SK-N-SH treated with all-trans-retinoic acid at 6 μM for 48 hours (cell line): Measurements from ENCODE around the gene C3orf18.

Experiments
- BACH2 ChIP-seq: fragments of 250-450 bp; sonication (Bioruptor Pico); IDR thresholded peaks from 2 replicates; pipeline ENCODE4 v1.9.0; 2021; ENCODE audit warnings: mild to moderate bottlenecking, borderline replicate concordance
- CSDC2 ChIP-seq: fragments of 250-450 bp; sonication (Bioruptor Pico); IDR thresholded peaks from 2 replicates; pipeline ENCODE4 v1.5.0; 2020; ENCODE audit warnings: mild to moderate bottlenecking, moderate library complexity
- GLIS3 ChIP-seq: fragments of 250-450 bp; sonication (Bioruptor Pico); IDR thresholded peaks from 2 replicates; pipeline ENCODE4 v1.5.0; 2020; ENCODE audit warnings: mild to moderate bottlenecking, moderate library complexity
- OSR1 ChIP-seq: fragments of 250-450 bp; sonication (Bioruptor Pico); IDR thresholded peaks from 2 replicates; pipeline ENCODE4 v1.8.0; 2022; ENCODE audit warnings: moderate library complexity, mild to moderate bottlenecking, inconsistent platforms
- PPARA ChIP-seq: fragments of 250-450 bp; sonication (Bioruptor Pico); IDR thresholded peaks from 2 replicates; pipeline ENCODE4 v1.5.0; 2020; ENCODE audit warnings: mild to moderate bottlenecking, borderline replicate concordance
- TCF4 ChIP-seq: fragments of 250-450 bp; sonication (Bioruptor Pico); IDR thresholded peaks from 2 replicates; pipeline ENCODE4 v1.8.0; 2021; ENCODE audit warnings: mild to moderate bottlenecking, moderate library complexity, borderline replicate concordance
- ZC3H10 ChIP-seq: fragments of 250-450 bp; sonication (Bioruptor Pico); IDR thresholded peaks from 2 replicates; pipeline ENCODE4 v1.5.1; 2021; ENCODE audit warnings: mild to moderate bottlenecking, moderate library complexity
- ZFP3 ChIP-seq: fragments of 250-450 bp; sonication (Bioruptor Pico); IDR thresholded peaks from 2 replicates; pipeline ENCODE4 v1.5.0; 2020; ENCODE audit warnings: mild to moderate bottlenecking, moderate library complexity
- ZNF70 ChIP-seq: fragments of 450-650 bp; formaldehyde crosslinking; IDR thresholded peaks from 2 replicates; pipeline ENCODE4 v1.5.0; 2020; ENCODE audit warnings: mild to moderate bottlenecking, moderate library complexity
- ZNF8 ChIP-seq: fragments of 450-650 bp; formaldehyde crosslinking; IDR thresholded peaks from 2 replicates; pipeline ENCODE4 v1.5.0; 2020; ENCODE audit warnings: mild to moderate bottlenecking, moderate library complexity
- TF ChIP-seq, protein P1 (sequence below): fragments of 250-450 bp; sonication (Bioruptor Pico); IDR thresholded peaks from 2 replicates; pipeline ENCODE4 v1.8.0; 2020; ENCODE audit warnings: mild to moderate bottlenecking, moderate library complexity, borderline replicate concordance
- TF ChIP-seq, protein P2 (sequence below): fragments of 250-450 bp; sonication (Bioruptor Pico); IDR thresholded peaks from 2 replicates; pipeline ENCODE4 v1.5.1; 2021; ENCODE audit warnings: mild to moderate bottlenecking, moderate library complexity

DNA sequence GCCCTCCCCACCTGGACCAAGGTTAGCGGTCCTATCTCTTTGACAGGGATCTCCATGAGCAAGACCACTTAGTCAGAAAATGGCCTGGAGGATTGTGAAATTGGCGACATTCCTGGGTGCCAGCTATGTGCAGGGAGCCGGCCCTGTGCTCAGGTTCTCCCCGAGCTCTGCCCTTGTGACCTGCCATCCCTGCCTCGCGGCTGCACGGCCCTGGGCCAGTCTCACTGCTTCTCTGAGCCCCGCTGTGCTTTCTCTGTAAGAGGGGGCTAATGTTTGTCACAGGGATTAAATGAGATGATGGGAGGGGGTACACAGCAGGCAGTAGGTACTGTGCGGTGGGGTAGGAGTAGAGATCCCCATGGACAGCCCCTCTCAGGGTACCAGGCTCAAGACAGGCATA lies 14.9 kb downstream of the C3orf18 start:
- TF ChIP-seq BACH2 (CRISPR knock-in tag) (no peak), PPARA (CRISPR knock-in tag) (no peak), ZNF8 (CRISPR knock-in tag) (no peak), GLIS3 (CRISPR knock-in tag) (no peak), ZNF70 (CRISPR knock-in tag) (no peak), ZFP3 (CRISPR knock-in tag) (no peak), TCF4 (CRISPR knock-in tag) (no peak), ZC3H10 (CRISPR knock-in tag) (no peak), CSDC2 (CRISPR knock-in tag) (no peak), OSR1 (CRISPR knock-in tag) (no peak)
- TF ChIP-seq, protein P1, sequence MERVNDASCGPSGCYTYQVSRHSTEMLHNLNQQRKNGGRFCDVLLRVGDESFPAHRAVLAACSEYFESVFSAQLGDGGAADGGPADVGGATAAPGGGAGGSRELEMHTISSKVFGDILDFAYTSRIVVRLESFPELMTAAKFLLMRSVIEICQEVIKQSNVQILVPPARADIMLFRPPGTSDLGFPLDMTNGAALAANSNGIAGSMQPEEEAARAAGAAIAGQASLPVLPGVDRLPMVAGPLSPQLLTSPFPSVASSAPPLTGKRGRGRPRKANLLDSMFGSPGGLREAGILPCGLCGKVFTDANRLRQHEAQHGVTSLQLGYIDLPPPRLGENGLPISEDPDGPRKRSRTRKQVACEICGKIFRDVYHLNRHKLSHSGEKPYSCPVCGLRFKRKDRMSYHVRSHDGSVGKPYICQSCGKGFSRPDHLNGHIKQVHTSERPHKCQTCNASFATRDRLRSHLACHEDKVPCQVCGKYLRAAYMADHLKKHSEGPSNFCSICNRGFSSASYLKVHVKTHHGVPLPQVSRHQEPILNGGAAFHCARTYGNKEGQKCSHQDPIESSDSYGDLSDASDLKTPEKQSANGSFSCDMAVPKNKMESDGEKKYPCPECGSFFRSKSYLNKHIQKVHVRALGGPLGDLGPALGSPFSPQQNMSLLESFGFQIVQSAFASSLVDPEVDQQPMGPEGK (CRISPR knock-in tag) = no peak
- TF ChIP-seq, protein P2, sequence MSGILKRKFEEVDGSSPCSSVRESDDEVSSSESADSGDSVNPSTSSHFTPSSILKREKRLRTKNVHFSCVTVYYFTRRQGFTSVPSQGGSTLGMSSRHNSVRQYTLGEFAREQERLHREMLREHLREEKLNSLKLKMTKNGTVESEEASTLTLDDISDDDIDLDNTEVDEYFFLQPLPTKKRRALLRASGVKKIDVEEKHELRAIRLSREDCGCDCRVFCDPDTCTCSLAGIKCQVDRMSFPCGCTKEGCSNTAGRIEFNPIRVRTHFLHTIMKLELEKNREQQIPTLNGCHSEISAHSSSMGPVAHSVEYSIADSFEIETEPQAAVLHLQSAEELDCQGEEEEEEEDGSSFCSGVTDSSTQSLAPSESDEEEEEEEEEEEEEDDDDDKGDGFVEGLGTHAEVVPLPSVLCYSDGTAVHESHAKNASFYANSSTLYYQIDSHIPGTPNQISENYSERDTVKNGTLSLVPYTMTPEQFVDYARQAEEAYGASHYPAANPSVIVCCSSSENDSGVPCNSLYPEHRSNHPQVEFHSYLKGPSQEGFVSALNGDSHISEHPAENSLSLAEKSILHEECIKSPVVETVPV (CRISPR knock-in tag) = no peak
